Tibial nerve (tissue), 4 donors: ENCODE results near the gene ANGPTL7. TPM values are rescaled to one million over a fixed set of nuclear protein-coding genes. Genes with fewer than 3 reads are reported as not detected.

Source experiments
- DNase-seq, 2 donors: peaks; one replicate each; pipeline ENCODE4 v3.0.0-alpha.2; 2019; ENCODE audit warnings: low spot score in 2 of 2
- H3K27ac ChIP-seq, 4 donors: fragments of 200-600 bp; sonication (generic) in 3 of 4; one replicate each; pipeline ENCODE4 v1.5.1; 2017 to 2019; ENCODE audit warnings: mild to moderate bottlenecking in 1 of 4
- H3K27me3 ChIP-seq, 2 donors: fragments of 200-600 bp; sonication (generic) in 1 of 2; one replicate each; pipeline versions ENCODE4 v1.5.1 to v1.6.0; 2017 to 2019
- H3K36me3 ChIP-seq, 3 donors: fragments of 200-600 bp; sonication (generic); one replicate each; pipeline ENCODE4 v1.5.1; 2018 to 2019
- H3K4me1 ChIP-seq, 4 donors: fragments of 200-600 bp; sonication (generic) in 3 of 4; one replicate each; pipeline ENCODE4 v1.5.1; 2017 to 2019
- H3K4me3 ChIP-seq, 4 donors: fragments of 200-600 bp; sonication (generic) in 3 of 4; one replicate each; pipeline ENCODE4 v1.5.1; 2017 to 2019; ENCODE audit warnings: mild to moderate bottlenecking in 1 of 4, moderate library complexity in 1 of 4
- H3K9me3 ChIP-seq, 4 donors: fragments of 200-600 bp; sonication (generic) in 3 of 4; one replicate each; pipeline ENCODE4 v1.5.1; 2017 to 2019
- EP300 ChIP-seq, 2 donors: sonication (generic); formaldehyde crosslinking; IDR thresholded peaks; one replicate each; pipeline ENCODE4 v1.6.1; 2017; ENCODE audit warnings: antibody characterized with exemption in 2 of 2, mild to moderate bottlenecking in 1 of 2
- POLR2A ChIP-seq, 2 donors: fragments of 450-650 bp; IDR thresholded peaks; one replicate each; pipeline ENCODE4 v1.6.1; 2017; ENCODE audit warnings: antibody characterized with exemption in 2 of 2, mild to moderate bottlenecking in 2 of 2, moderate library complexity in 2 of 2
- WGBS, 2 donors: methylation state at CpG; one replicate each; pipeline ENCODE4 v1.1.5; 2018; 5-methylcytosine and 5-hydroxymethylcytosine counted together
- total RNA-seq, 4 donors: library from RNA; depleted of rRNA; stranded (reverse); fragments of >200 nt; gene quantifications; one replicate each; pipeline ENCODE4 v1.1.0, GENCODE V29; 2016
- TF ChIP-seq, protein P1 (sequence below), 5 experiments: fragments of 200-600 bp in 3 of 5; fragments of 450-650 bp in 2 of 5; sonication (generic) in 3 of 5; IDR thresholded peaks; one replicate each; pipeline ENCODE4 v1.5.1; 2016 to 2019; ENCODE audit warnings: antibody characterized with exemption in 5 of 5, mild to moderate bottlenecking in 3 of 5, moderate library complexity in 2 of 5

The ANGPTL7 gene, protein sequence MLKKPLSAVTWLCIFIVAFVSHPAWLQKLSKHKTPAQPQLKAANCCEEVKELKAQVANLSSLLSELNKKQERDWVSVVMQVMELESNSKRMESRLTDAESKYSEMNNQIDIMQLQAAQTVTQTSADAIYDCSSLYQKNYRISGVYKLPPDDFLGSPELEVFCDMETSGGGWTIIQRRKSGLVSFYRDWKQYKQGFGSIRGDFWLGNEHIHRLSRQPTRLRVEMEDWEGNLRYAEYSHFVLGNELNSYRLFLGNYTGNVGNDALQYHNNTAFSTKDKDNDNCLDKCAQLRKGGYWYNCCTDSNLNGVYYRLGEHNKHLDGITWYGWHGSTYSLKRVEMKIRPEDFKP
- 1,000 to 10,000 TPM; 1,094 to 2,140 (median 1,213) TPM for total RNA-seq

DNA sequence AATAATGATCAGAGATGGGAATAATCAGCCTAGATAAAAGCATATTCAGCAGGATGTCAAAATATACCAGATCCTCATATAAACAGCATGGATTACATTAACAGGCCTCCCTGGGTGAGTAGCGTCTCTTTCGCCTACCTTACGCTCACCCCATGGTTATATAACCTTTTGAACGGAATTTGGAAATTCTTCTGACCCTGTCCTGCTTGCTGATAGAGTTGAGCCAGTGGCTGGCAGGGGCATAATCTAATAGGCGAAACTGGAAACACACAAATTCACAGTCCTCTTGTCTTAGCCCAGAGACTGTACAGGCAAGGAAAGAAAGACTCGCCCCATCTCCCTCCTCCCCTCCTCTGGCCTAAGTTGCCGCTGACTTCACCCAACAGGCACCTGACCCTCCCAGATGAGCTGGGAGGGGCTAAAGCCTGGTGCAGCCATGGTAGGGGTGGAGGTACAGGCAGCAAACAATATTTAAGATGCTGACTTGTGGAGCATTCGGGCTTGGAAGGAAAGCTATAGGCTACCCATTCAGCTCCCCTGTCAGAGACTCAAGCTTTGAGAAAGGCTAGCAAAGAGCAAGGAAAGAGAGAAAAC is at the start of gene ANGPTL7:
Gene ANGPTL7 (plus strand): TSS at position 498 of the 594 bp plus-strand sequence. CDS start 225 bp downstream, outside the sequence.
- 39 to 51% methylated on average over 8 of the region's 8 CpGs for WGBS, 2 donors

DNA sequence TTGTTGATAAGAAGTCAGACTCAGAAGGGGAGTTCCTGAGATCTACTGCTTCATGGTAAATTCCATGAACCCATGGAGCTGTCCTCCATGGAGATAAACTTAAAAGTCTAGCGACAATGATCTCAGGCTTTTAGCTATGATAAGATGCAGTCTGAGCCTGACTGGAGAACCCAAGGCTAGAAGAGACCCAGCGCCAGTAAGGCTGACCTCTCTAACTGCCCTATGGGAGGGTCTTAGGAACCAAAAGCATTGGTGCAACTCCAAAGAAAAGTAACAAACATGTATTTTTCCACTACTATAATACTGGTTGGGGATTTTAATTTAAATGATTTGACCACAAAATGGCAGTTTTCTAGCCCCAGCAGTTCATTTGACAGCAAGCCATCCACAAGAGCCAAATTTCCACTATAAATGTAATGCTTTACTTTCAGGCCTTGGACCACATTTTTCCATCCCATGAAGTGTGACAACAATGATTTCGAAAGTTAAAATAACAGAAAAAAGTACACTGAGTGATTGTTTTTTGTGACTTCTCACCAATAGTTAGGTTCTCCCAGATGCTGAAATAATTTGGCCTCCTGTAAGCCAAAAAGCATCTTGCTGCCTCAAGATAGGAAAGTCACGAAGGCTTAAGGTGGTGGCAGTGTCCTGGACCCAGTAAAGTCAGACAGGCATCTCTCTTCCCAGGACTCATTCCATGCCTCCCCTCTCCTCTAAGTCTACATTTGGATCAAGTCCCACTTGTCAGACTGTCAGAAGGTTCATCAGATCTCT is 46.4 kb upstream of the ANGPTL7 start:
- H3K4me3 ChIP-seq = no peak overlapping the region
- H3K9me3 ChIP-seq = no peaks in the 10 kb centered on the region
- H3K27ac ChIP-seq = peak overlapping the region; percentile 52 to 90 (median 84)
- H3K27me3 ChIP-seq = no peaks in the 10 kb centered on the region
- peaks cover 0 to 61% (median 4%) of the 10 kb centered on the region in 3 donors for H3K36me3 ChIP-seq
- peaks cover 0 to 38% (median 8%) of the 10 kb centered on the region in 4 donors for H3K4me1 ChIP-seq
- 71 to 74% methylated on average over 4 of the region's 4 CpGs for WGBS, 2 donors
- DNase-seq = no peak
- TF ChIP-seq, protein P1, sequence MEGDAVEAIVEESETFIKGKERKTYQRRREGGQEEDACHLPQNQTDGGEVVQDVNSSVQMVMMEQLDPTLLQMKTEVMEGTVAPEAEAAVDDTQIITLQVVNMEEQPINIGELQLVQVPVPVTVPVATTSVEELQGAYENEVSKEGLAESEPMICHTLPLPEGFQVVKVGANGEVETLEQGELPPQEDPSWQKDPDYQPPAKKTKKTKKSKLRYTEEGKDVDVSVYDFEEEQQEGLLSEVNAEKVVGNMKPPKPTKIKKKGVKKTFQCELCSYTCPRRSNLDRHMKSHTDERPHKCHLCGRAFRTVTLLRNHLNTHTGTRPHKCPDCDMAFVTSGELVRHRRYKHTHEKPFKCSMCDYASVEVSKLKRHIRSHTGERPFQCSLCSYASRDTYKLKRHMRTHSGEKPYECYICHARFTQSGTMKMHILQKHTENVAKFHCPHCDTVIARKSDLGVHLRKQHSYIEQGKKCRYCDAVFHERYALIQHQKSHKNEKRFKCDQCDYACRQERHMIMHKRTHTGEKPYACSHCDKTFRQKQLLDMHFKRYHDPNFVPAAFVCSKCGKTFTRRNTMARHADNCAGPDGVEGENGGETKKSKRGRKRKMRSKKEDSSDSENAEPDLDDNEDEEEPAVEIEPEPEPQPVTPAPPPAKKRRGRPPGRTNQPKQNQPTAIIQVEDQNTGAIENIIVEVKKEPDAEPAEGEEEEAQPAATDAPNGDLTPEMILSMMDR (IDR thresholded peaks at IDR 0.05) = no peak
- TF ChIP-seq POLR2A (IDR thresholded peaks at IDR 0.05) = peak in 1 of 2 donors; percentile 22
- peak; percentile 40 to 68 for TF ChIP-seq EP300 (IDR thresholded peaks at IDR 0.05)

More for the DNA sequence above, at the start of gene ANGPTL7:
- TF ChIP-seq EP300 (IDR thresholded peaks at IDR 0.05) (peak in 1 of 2 donors; percentile 92), POLR2A (IDR thresholded peaks at IDR 0.05) (peak in 1 of 2 donors; percentile 79)
- TF ChIP-seq, protein P1 (IDR thresholded peaks at IDR 0.05) = no peak
- Histone ChIP-seq H3K4me3 (peak within 1 kb of the TSS; percentile 34 to 59 (median 38)), H3K27me3 (no peaks in the 10 kb centered on the region), H3K4me1 (peaks cover 0 to 70% (median 21%) of the 10 kb centered on the region in 4 donors), H3K36me3 (peaks cover 0 to 42% (median 11%) of the 10 kb centered on the region in 3 donors), H3K27ac (peak within 1 kb of the TSS; percentile 75 to 89 (median 82)), H3K9me3 (no peaks in the 10 kb centered on the region)
- DNase-seq = peak; percentile 44 to 69

DNA sequence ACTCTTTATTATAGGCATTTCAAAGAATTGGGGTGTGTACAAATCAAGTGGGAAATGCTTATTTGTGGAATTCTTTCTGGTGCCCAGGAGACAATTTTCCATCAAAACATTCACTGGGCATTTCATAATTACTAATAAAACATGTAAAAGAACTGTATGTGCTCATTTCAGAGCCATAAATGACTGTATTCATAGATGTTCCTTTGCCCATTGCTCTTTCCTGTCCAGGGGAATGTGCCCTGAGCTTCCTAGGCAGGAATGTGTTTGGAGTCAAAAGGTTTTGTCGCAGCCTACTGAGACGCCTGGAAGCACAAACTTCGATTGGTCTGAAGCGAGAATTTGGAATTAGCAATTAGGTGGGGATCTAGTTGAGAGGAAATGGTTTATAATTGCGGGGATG is 45.8 kb upstream of the ANGPTL7 start:
- WGBS, 2 donors = 68 to 73% methylated on average over 5 of the region's 5 CpGs
- Histone ChIP-seq H3K9me3 (no peaks in the 10 kb centered on the region), H3K27ac (peak overlapping the region; percentile 52 to 90 (median 84)), H3K36me3 (peaks cover 0 to 62% (median 4%) of the 10 kb centered on the region in 3 donors), H3K4me1 (peaks cover 0 to 40% (median 8%) of the 10 kb centered on the region in 4 donors), H3K27me3 (no peaks in the 10 kb centered on the region), H3K4me3 (no peak overlapping the region)
- no peak for DNase-seq
- TF ChIP-seq POLR2A (IDR thresholded peaks at IDR 0.05) (no peak), EP300 (IDR thresholded peaks at IDR 0.05) (peak in 1 of 2 donors; percentile 40)

DNA sequence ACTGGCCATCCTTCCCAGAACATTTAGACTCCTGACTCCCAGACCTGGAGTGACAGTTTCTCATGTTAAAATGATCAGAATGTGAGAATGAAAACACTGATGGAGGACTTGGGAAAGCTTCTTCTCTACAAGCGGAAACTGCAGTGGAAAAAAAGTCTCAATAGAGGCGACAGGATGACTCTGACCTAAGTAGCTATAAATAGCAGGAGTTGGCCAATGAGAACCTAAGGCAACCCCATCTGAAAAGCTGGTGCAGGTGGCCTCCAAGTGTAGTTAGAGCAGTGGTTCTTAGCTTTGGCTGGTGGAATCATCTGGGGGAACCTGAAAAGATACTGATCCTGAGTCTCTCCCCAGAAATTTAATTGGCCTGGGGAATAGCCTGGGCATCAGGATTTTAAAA is 45.2 kb upstream of the ANGPTL7 start:
- Histone ChIP-seq H3K36me3 (peaks cover 0 to 62% (median 4%) of the 10 kb centered on the region in 3 donors), H3K27me3 (no peaks in the 10 kb centered on the region), H3K27ac (peak overlapping the region; percentile 52 to 90 (median 84)), H3K9me3 (no peaks in the 10 kb centered on the region), H3K4me3 (no peak overlapping the region), H3K4me1 (peaks cover 0 to 40% (median 6%) of the 10 kb centered on the region in 4 donors)
- 56 to 65% methylated on average over 2 of the region's 2 CpGs for WGBS, 2 donors
- no peak for DNase-seq
- TF ChIP-seq, protein P1 (IDR thresholded peaks at IDR 0.05) = no peak
- TF ChIP-seq EP300 (IDR thresholded peaks at IDR 0.05) (no peak), POLR2A (IDR thresholded peaks at IDR 0.05) (no peak)

DNA sequence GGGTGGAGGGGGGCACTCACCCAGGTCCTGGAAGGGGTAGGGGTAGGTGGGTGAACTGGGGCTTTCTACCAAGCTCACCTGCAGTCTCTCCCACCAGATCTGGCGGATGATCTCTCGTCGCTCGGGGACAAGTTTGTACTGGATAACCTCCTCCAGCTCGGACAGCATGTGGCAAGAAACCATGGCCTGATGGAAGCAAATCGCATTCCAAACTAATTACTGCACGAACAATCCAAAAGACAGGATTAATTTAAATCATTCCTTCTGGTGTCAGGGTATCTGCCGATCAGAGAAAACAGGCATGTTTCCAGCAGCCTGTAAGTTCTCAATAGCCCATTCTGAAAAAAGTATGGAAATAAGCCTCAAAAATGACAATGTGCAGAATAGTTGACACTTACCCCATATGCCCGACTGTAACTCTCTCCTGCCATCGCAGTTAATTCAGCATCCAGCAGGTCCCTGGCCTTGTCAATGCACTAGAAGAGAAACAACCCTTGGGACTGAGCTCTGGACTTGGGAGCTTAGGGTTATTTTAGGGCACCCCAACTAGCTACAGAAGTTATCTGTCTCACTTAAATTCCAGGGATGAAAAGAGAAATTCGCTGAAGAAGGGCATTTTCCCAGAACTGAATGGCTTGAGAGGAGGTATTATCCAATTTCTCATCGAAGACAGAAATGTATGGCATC is 44.4 kb upstream of the ANGPTL7 start:
- peaks cover 0 to 43% (median 5%) of the 10 kb centered on the region in 4 donors for H3K4me1 ChIP-seq
- DNase-seq = no peak
- peak overlapping the region; percentile 52 to 90 (median 84) for H3K27ac ChIP-seq
- H3K4me3 ChIP-seq = no peak overlapping the region
- peaks cover 0 to 62% (median 4%) of the 10 kb centered on the region in 3 donors for H3K36me3 ChIP-seq
- no peaks in the 10 kb centered on the region for H3K27me3 ChIP-seq
- no peaks in the 10 kb centered on the region for H3K9me3 ChIP-seq
- WGBS, 2 donors = 58 to 73% methylated on average over 12 of the region's 12 CpGs
- TF ChIP-seq EP300 (IDR thresholded peaks at IDR 0.05) = no peak
- TF ChIP-seq POLR2A (IDR thresholded peaks at IDR 0.05) = no peak
- TF ChIP-seq, protein P1 (IDR thresholded peaks at IDR 0.05) = no peak
